Upper lobe of right lung (tissue), 1 donor: ENCODE data around the gene ARID4A. TPM values are rescaled to one million over a fixed set of nuclear protein-coding genes. Genes with fewer than 3 reads are reported as not detected.

Source experiments
- ATAC-seq: fragments of 200-7000 bp; cut with Tn5 transposase; one replicate; pipeline ENCODE4 v1.9.1; 2020; ENCODE audit warnings: mild to moderate bottlenecking, moderate library complexity
- DNase-seq: peaks from one replicate; pipeline ENCODE4 v3.0.0-alpha.2; 2020
- H3K27ac ChIP-seq: fragments of 200-600 bp; one replicate; pipeline ENCODE4 v1.8.0; 2022
- H3K27me3 ChIP-seq: fragments of 200-600 bp; one replicate; pipeline ENCODE4 v1.8.0; 2022; ENCODE audit warnings: mild to moderate bottlenecking
- H3K36me3 ChIP-seq: fragments of 200-600 bp; one replicate; pipeline ENCODE4 v1.8.0; 2022
- H3K4me1 ChIP-seq: fragments of 200-600 bp; one replicate; pipeline ENCODE4 v1.8.0; 2022
- H3K4me3 ChIP-seq: fragments of 200-600 bp; one replicate; pipeline ENCODE4 v1.8.0; 2022; ENCODE audit warnings: mild to moderate bottlenecking
- H3K9me3 ChIP-seq: fragments of 200-600 bp; one replicate; pipeline ENCODE4 v1.8.0; 2022
- intact Hi-C: fragments of 100-400 bp; cut with DNase I; formaldehyde crosslinking; loops from one replicate; pipeline ENCODE4 v1.11.0; 2022
- total RNA-seq: library from RNA; stranded (reverse); fragmentation: NEBNext Ultra II Directional; extraction: Animal tissue kit (Norgen Biotek cat#: 25700); gene quantifications from one replicate; pipeline ENCODE4 v1.2.1, GENCODE V29; 2021
- TF ChIP-seq, protein P1 (sequence below): fragments of 200-600 bp; IDR thresholded peaks from one replicate; pipeline ENCODE4 v1.8.0; 2022; ENCODE audit warnings: antibody characterized with exemption
- donor health status: DM: no; HTN: yes; CAD: no; lungs with severe emphysema.

The ARID4A gene
- total RNA-seq, 1 donor from 2014 or later: 37.0 TPM

- H3K27ac ChIP-seq: no peak overlapping the region
- no peaks in the 10 kb centered on the region for H3K27me3 ChIP-seq
- intact Hi-C loops: no loop called here
- peaks cover 77% of the 10 kb centered on the region for H3K36me3 ChIP-seq
- TF ChIP-seq, protein P1, sequence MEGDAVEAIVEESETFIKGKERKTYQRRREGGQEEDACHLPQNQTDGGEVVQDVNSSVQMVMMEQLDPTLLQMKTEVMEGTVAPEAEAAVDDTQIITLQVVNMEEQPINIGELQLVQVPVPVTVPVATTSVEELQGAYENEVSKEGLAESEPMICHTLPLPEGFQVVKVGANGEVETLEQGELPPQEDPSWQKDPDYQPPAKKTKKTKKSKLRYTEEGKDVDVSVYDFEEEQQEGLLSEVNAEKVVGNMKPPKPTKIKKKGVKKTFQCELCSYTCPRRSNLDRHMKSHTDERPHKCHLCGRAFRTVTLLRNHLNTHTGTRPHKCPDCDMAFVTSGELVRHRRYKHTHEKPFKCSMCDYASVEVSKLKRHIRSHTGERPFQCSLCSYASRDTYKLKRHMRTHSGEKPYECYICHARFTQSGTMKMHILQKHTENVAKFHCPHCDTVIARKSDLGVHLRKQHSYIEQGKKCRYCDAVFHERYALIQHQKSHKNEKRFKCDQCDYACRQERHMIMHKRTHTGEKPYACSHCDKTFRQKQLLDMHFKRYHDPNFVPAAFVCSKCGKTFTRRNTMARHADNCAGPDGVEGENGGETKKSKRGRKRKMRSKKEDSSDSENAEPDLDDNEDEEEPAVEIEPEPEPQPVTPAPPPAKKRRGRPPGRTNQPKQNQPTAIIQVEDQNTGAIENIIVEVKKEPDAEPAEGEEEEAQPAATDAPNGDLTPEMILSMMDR: no peak
- DNase-seq (no peak), ATAC-seq (no peak)
- H3K9me3 ChIP-seq: no peaks in the 10 kb centered on the region
- peaks cover 38% of the 10 kb centered on the region for H3K4me1 ChIP-seq
- no peak overlapping the region for H3K4me3 ChIP-seq
These were observed 13.2 kb upstream of the ARID4A start for GRCh38 chr14:58285132-58285531.

- H3K27ac ChIP-seq: no peak overlapping the region
- no peaks in the 10 kb centered on the region for H3K9me3 ChIP-seq
- ATAC-seq (no peak), DNase-seq (no peak)
- intact Hi-C loops: no loop called here
- H3K4me1 ChIP-seq: peaks cover 25% of the 10 kb centered on the region
- H3K36me3 ChIP-seq: peaks cover 95% of the 10 kb centered on the region
- TF ChIP-seq, protein P1: no peak
- H3K4me3 ChIP-seq: no peak overlapping the region
- no peaks in the 10 kb centered on the region for H3K27me3 ChIP-seq
These were observed 10.7 kb upstream of the ARID4A start for GRCh38 chr14:58287607-58288042.

GRCh38 chr14:58288106-58288792 lies 10.1 kb upstream of the ARID4A start:
- H3K36me3 ChIP-seq: peaks cover 98% of the 10 kb centered on the region
- no peaks in the 10 kb centered on the region for H3K27me3 ChIP-seq
- intact Hi-C loops: no loop called here

GRCh38 chr14:58291646-58292045 lies 6.7 kb upstream of the ARID4A start:
- TF ChIP-seq, protein P1: no peak
- no peak for ATAC-seq
- no peak overlapping the region for H3K27ac ChIP-seq
- intact Hi-C loops: no loop called here
- peaks cover 38% of the 10 kb centered on the region for H3K4me1 ChIP-seq
- H3K36me3 ChIP-seq: peaks cover 88% of the 10 kb centered on the region
- no peak overlapping the region for H3K4me3 ChIP-seq
- H3K9me3 ChIP-seq: no peaks in the 10 kb centered on the region
- no peak for DNase-seq
- no peaks in the 10 kb centered on the region for H3K27me3 ChIP-seq

More at GRCh38 chr14:58288106-58288792, 10.1 kb upstream of the ARID4A start:
- Histone ChIP-seq H3K4me3 (no peak overlapping the region), H3K9me3 (no peaks in the 10 kb centered on the region), H3K4me1 (peaks cover 22% of the 10 kb centered on the region), H3K27ac (no peak overlapping the region)
- DNase-seq (no peak), ATAC-seq (no peak)
- TF ChIP-seq, protein P1: no peak

- TF ChIP-seq, protein P1: no peak
- DNase-seq (no peak), ATAC-seq (no peak)
- no peak overlapping the region for H3K27ac ChIP-seq
- peaks cover 84% of the 10 kb centered on the region for H3K36me3 ChIP-seq
- no peak overlapping the region for H3K4me3 ChIP-seq
- intact Hi-C loops: no loop called here
- H3K27me3 ChIP-seq: no peaks in the 10 kb centered on the region
- peaks cover 39% of the 10 kb centered on the region for H3K4me1 ChIP-seq
- H3K9me3 ChIP-seq: no peaks in the 10 kb centered on the region
These were observed 6.2 kb upstream of the ARID4A start for GRCh38 chr14:58292187-58292586.

DNA sequence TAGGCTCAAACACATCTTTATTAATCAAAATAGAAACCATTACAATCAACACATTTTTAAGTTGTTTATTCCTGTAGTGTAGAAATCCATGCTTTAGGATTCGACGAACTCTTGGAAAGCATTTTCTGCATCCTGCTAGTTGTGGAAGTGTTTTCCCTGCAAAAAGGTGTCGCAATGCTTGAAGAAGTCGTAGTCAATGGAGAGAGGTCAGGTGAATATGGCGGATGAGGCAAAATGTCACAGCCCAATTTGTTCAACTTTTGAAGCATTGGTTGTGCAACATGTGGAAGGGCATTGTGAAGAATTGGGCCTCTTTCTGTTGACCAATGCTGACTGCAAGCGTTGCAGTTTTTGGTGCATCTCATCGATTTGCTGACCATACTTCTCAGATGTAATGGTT lies 4.2 kb upstream of the ARID4A start:
- no peak for DNase-seq
- intact Hi-C loops: no loop called here
- Histone ChIP-seq H3K27ac (no peak overlapping the region), H3K36me3 (peaks cover 64% of the 10 kb centered on the region), H3K9me3 (no peaks in the 10 kb centered on the region), H3K4me3 (no peak overlapping the region), H3K27me3 (no peaks in the 10 kb centered on the region), H3K4me1 (peaks cover 39% of the 10 kb centered on the region)
- TF ChIP-seq, protein P1: no peak
- no peak for ATAC-seq
